ENCODE measurements around the gene ZNF232.
"Not testable (repeated sequence)": the region's sequence is repeated elsewhere in the genome, so short reads cannot be mapped to it uniquely, and the experiment has no call there.

DNA sequence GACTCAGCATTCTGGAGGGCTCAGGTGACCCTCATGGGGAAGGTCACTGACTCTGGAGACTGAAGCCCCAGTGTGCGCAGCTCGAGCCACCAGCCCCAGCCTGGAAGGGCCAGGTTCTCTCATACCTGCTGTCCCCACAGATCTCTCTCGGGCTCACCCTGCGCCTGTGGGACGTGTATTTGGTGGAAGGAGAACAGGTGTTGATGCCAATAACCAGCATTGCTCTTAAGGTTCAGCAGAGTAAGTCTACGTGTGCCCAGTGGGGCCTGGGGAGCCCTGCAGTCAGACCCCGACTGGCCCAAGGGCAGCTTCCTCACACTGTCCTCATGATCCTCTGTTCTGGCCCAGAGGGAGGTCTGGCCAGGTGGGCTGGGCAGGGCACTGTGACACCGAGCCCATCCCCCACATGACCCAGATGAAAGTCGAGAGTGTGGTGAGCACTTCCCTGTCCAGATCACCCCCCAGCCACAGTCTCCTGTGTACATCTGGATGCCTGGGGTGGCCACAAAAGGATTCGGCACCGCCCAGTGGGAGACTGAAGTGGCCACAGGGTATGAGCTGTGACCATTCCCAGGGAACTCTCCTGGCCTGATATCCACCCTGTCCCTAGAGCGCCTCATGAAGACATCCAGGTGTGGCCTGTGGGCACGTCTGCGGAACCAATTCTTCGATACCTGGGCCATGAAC is 26.0 kb upstream of the ZNF232 start:
- TF ChIP-seq, protein P1, sequence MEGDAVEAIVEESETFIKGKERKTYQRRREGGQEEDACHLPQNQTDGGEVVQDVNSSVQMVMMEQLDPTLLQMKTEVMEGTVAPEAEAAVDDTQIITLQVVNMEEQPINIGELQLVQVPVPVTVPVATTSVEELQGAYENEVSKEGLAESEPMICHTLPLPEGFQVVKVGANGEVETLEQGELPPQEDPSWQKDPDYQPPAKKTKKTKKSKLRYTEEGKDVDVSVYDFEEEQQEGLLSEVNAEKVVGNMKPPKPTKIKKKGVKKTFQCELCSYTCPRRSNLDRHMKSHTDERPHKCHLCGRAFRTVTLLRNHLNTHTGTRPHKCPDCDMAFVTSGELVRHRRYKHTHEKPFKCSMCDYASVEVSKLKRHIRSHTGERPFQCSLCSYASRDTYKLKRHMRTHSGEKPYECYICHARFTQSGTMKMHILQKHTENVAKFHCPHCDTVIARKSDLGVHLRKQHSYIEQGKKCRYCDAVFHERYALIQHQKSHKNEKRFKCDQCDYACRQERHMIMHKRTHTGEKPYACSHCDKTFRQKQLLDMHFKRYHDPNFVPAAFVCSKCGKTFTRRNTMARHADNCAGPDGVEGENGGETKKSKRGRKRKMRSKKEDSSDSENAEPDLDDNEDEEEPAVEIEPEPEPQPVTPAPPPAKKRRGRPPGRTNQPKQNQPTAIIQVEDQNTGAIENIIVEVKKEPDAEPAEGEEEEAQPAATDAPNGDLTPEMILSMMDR (conservative IDR thresholded peaks at IDR 0.05; ENCODE audit: low read length), result not testable (repeated sequence)
- not testable (repeated sequence) for TF ChIP-seq EZH2phosphoT487 (IDR thresholded peaks at IDR 0.05; ENCODE audit: borderline replicate concordance)

Measured in Loucy (cell line).